M059J (cell line): ENCODE results near the gene AMT. TPM values are rescaled to one million over a fixed set of nuclear protein-coding genes. Genes with fewer than 3 reads are reported as not detected.
"Not testable (repeated sequence)": the region's sequence is repeated elsewhere in the genome, so short reads cannot be mapped to it uniquely, and the experiment has no call there.

Experiments
- DNase-seq: peaks from one replicate; pipeline ENCODE4 v3.0.0-alpha.2; 2012; ENCODE audit warnings: low read depth
- total RNA-seq: library from RNA; depleted of rRNA; stranded (reverse); fragments of >200 nt; shearing (Covaris generic); gene quantifications from 2 replicates; pipeline ENCODE4 v1.2.3, GENCODE V29; 2014

AMT gene
- total RNA-seq, 1 experiment from 2014 or later: 0.12 TPM

DNA sequence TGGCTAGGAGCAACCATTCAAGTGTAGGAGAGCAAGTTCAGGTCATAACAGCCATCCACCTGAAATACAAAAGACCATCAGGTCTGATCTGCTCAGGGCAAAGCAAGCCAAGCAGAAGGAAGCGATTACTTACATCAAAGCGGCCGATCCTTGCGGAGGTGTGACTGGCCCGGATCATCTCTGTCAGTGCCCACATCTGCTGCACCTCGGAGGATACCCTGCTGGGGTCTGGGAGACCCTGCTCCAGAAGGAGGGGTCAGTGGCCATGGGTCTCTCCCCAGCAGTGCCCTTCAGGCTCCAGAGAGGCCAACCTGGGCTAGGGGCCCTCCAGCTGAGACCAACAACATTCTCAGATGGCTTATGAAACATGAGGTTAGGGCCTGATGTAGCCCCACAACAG lies 2.5 kb upstream of the AMT start:
- DNase-seq: no peak

DNA sequence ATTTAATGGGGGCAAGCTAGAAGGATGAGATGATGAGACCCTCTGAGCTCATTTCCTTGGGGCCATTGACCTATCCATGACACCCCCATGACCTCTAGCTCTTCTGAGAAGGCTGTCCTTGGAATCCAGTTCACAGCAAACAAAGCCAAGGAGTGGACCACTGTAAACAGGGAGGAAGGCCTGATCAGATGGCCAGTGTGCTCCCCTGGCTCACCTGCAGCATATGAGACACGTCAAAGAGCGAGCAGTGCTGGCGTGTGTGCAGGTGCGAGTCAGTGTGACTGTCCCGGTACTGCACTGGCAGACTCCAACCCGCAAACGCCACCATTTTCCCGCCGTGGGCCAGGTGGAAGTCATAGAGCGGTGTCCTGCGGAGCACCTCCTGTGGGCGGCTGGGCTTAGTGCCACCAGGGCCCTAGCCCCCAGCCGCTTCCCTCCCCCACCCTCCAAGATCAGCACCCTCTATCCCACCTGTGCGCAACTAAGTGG lies 339 bp downstream of the AMT start:
- DNase-seq: no peak

DNA sequence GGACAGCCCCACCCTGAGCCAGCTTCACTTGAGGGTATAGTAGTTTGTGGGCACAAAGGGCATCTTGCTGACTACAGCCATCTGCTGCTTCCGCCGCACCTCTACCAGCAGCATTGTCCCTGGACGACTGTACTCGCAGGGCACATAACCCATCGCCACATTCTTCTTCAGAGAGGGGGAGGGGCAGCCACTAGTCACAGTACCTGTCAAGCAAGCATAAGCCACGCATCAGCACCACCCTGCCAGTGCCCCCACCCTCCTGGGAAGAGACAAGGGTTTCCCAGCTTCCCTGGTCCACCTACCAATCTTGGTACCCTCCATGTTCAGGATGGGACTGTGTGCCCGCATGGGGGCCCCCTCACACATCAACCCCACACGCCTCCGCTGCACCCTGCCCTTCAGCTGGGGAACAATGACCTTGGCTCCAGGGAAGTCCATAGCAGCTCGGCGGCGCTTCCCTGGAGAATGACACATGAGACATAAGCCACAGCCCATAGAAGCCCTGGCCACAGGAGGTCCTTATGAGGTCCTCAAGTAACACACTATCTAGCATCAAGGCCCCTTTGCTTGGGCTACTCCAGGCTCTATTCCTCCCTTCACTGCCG lies 4.7 kb downstream of the AMT start:
- no peak for DNase-seq

DNA sequence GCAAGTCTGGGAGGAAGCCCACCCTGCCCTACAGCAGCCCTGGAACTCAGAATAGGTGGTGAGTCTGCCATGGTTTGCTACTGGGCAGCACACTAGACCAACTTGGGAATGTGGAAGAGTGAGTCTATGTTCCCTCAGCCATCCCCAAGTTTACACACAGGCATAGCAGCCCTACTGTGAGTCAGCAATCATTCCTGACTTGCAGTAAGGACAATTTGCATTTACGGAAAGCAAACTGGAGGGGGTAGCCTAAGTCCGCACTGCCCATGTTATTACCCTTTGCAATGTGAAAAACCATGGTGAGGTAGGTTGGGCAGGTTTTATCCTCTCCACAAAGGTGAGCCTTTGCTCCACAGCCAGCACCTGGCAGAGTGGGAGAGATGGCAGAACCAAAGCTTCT lies 5.4 kb downstream of the AMT start:
- DNase-seq: no peak

DNA sequence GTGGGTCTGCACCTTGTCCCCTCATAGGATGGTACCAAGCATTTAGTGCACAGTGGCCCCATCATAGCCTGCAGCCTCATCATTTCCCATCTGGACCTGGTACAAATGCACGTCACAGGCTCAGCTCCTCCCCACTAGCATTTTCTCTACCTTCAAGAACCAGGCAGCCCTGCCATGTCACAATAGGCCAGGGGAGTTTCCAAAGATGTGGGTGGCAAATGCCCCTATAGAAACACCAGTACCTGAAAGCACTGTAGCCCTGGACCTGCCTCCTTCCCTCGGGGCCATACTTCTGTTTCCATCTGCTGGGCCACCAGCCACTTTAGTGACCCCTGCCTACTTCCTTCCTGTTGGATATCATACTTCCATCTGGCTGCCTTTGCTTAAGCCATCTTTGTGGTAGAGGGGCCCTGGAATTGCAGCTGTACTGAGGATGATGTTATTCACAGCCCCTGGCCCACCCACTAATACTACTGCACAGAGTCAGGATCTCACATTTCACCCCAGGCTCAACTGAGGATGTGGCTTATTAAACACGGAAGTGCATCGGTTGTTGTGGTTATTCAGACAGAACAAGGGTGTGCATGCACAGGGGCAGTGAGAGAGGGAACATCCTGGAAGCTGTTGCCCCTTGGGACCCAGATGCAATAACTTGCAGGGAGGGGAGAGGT lies 6.2 kb downstream of the AMT start:
- DNase-seq: no peak

DNA sequence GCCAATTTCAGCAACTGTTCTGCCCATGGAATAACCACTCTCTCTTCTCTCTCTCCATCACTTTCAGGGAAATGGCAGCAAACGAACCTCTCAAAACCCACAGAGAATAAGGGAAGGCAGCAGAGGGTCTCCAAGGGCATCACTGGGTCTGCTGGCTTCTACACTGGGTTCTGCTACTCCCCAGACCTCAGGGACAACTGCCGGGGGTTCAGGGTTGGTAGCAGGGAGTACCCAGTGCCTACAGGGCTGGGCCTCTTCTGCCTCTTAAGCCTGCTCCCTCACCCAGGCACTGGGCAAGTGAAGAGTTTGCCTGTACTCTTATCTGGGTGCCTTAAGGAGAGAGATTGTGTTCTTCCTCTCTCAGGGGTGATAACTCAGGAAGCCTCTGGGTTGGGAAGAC lies 7.5 kb downstream of the AMT start:
- no peak for DNase-seq

DNA sequence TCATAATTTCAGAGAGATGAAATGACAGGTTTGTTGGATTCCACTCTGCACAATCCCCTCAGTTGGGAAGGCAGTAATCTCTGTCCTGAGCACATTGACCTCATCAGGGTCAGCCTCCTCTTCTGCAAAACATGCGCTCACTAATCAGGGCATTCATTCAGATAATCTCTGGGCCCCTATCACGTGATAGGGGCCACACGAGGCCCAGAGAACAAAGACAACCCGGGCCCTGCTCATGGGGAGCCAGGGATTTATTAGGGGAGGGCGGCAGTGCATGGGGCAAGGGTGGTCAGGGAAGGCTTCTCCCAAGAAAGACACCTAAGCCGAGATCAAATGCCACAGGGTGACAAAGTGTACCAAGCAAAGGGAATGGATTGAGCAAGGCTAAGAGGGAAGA lies 8.9 kb downstream of the AMT start:
- no peak for DNase-seq

DNA sequence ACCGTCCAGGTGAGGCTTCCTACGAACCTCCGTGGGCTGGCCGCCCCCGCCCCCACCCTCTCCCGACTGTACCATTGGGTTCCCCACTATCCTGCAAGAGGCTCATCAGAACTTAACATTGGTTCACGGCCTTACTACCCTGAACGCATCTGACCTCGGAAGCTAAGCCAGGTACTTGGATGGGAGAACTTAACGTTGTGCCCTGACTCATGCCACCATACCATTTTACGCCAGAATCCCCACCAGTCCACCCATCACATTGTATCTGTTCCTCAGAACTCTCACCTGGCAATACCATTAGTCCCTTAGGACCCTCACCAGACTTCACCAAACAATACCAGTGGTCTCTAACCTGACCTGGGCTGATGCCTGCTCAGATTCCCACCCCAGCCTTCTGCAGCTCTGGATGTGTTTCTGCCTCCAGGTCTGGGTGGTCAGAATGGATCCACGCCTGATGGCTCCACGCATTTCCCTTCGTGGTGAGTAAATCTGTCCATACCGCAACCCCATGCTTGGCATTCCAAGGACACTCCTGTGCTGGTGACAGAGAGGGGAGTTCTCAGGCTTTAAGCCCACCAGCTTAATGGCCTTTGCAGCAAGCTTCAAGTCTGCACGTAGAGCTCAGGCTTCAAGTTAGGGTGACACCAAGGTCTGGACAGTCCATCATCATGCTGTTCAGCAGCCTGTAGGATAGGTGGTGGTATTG lies 9.5 kb downstream of the AMT start:
- no peak for DNase-seq

DNA sequence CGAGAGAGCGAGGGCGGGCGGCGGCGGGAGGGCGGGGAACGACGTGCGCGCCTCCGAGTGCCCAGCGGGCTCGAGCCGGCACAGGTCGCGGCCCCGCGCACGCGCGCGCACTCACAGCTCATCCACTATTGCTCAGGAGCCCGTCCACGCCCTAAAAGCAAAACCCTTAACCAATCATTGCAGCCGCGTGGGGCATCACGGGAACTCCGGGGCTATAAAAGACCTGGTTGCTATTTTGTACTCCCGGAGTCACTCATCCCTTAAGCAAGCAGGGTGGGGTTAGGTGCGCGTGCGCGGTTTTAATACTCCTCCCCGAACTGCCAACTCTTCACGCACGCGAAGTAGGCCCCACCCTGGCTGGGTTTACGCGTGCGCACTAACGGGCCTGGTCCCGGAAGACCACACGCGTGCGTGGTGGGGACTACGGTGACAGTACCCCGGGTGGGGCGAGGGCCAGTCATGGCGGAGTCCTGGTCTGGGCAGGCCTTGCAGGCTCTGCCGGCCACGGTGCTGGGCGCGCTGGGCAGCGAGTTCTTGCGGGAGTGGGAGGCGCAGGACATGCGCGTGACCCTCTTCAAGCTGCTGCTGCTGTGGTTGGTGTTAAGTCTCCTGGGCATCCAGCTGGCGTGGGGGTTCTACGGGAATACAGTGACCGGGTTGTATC lies 10.2 kb downstream of the AMT start, which contains the start of the genes RHOA and TCTA:
RHOA (minus strand) TSS at position 9 of the 664 bp plus-strand sequence. CDS start 36,387 bp downstream, outside the sequence.
TCTA (plus strand) TSS at position 456 of the 664 bp plus-strand sequence; CDS start at position 460, 4 bp downstream.
- DNase-seq: peak; percentile 99

DNA sequence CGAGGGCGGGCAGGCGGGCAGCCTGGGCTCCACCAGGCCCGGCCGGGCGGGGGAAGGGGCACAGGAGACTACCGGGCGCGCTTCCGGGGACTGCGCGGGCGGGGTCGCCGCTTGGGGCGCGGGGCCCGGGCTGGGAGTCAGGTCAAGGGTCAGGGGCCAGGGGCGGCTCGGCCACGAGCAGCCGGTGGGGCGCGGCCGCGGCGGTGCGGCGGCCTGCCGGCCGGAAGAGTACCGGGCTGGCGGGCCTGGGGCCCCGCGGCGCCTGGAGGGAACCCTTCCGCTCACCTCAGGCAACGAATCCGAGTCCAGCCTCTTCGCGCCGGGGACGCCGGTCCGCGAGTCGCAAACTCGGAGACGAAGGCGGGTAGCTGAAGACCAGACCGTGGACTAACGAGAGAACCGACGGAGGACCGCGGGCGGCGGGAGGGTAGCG lies 10.7 kb downstream of the AMT start:
- no peak for DNase-seq

DNA sequence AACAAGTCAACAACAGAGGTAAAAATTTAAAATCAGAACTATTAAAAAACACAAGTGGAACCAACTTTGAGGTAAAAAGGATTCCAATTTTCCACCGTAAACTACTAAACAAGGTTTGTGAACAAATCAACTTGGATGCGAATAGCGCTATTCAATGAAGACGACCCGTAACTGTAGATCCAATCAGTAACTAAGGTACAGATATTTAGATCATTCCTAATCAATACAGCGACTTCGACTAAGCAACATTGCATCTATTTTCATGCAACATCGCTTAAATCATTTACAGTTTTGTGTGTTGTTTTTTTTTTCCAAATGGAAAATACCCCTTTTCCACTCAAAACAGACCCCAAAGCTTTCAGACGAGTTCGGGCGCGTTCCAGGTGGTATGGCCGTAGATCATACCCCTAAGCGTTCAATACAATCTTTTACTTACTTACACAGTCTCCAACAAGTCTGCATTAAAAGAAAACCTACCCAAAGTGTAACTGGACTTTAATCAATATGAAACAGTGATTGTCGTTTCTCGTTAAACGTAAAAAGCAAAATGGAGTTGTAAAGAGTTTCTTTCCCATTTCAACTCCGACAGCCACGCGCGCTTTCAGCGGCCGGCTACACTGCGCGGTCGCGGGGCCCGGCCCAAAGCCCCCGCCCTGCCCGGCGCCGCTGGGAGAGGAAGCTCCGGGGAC lies 11.3 kb downstream of the AMT start:
- DNase-seq: peak; percentile 24

DNA sequence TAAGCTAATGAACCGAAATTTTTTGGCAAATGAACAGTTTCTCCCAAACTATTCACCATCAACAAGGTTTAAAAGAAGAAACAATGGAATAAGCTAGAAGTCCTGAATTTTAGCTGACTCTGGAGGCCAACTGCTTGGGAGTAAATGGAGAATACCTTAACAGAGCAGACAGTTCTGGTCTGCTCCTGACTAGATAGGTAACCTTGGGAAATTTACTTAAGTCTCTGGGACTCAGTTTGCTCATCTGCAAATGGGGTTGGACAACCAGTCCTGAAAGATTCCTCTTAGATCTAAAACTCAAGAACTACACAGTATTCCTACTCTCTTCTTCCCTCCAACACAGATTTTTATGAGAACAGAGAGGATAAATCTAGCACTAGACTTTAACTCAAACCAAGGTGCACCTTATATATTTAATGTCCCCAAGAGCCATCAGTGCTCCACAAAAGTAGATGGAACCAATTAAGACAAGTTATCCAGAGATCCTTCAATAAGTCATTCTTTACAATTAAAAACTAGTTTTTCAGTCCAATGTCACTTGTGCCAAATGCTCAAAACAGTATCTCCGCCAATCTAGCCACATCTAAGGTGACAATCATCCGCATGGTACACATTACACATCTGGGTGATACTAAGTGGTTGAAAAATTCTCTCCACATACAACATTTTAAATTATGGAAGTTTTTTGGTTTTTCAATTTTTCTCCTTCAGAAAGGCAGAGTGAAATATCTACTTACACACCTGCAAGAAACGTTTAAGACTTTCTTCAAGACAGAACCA lies 12.0 kb downstream of the AMT start:
- DNase-seq: no peak

DNA sequence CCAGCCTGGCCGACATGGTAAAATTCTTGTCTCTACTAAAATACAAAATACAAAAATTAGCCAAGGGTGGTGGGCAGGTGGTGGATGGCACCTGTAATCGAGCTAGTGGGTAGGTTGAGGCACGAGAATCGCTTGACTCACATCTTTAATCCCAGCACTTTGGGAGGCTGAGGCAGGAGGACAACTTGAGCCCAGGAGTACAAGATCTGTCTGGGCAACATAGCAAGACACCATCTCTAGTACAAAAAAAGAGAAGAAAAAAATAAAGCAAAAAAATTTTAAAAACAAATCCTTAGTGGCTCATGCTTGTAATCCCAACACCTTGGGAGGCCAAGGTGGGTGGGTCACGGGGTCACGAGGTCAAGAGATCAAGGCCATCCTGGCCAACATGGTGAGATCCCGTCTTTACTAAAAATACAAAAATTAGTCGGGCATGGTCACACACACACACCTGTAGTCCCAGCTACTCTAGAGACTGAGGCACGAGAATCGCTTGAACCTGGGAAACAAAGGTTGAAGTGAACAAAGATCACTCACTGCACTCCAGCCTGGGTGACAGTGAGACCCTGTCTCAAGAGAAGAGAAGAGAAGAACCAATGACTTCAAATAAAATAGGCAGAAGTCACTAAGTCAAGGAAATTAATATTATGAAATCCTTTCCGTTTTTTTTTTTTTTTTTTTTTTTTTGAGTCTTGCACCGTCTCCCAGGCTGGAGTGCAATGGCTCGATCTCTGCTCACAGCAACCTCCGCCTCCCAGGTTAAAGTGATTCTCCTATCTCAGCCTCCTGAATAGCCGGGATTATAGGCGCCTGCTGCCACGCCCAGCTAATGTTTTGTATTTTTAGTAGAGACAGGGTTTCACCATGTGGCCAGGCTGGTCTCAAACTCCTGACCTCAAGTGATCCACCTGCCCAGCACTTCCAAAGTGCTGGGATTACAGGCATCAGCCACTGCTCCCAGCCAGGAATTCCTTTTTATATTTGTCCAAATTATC lies 15.4 kb downstream of the AMT start:
- no peak for DNase-seq

DNA sequence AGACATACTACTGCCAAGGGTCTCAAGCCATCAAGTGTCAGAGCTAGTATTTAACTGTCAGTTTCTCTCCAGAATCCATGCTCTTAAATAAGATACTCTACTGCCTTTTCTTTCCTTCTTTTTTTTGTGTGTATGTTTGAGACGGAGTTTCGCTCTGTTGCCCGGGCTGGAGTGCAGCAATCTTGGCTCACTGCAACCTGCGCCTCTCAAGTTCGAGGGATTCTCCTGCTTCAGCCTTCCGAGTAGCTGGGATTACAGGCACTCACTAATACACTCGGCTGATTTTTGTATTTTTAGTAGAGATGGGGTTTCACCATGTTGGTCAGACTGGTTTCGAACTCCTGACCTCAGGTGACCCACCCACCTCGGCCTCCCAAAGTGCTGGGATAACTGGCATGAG lies 16.7 kb downstream of the AMT start:
- not testable (repeated sequence) for DNase-seq

DNA sequence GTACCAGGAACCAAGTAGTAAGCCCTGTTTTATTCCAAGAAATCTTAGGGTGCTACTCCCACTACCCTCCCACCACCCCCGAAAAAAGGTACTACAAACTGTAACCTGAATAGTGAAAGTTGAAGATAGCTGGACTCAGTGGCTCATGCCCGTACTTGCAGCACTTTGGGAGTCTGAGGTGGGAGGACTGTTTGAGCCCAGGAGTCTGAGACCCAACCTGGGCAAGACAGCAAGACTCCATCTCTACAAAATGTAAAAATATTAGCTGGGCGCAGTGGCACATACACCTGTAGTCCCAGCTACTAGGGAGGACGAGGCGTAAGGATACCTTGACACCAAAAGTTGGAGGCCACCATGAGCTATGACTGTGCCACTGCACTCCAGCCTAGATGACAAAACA lies 18.4 kb downstream of the AMT start:
- DNase-seq: no peak

DNA sequence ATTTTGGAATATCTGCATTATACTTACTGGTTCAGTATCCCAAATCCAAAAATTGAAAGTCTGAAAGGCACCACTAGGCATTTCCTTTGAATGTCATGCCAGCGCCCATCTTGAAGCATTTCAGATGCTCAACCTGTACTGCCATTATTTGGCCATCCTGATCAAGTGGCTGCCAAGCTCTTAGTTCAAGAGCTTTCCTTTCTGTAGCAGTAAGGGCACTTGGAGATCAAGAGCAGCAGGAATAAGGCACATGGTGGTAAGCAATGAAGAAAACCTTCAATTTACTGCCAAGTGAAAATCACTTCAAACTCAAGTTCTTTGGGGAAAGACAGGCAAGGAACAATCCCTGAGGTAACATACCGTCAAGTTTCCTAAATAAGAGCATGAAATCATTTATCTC lies 20.5 kb downstream of the AMT start:
- no peak for DNase-seq

DNA sequence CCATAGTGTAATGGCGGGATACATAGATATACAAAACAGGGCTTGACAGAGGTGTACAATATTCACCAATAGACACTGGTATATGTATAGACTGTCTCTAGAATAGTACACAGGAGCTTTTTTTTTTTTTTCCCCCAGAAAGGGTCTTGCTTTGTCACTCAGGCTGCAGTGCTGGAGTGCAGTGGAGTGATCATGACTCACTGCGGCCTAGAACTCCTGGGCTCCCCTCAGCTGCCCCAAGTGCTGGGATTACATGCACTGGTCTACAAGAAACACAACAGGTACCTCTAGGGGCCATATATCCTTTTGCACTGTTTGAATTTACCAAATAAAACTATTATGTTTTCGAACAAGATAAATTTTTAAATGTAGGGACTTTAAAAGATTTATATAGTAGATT lies 22.8 kb downstream of the AMT start:
- DNase-seq: peak; percentile 21

DNA sequence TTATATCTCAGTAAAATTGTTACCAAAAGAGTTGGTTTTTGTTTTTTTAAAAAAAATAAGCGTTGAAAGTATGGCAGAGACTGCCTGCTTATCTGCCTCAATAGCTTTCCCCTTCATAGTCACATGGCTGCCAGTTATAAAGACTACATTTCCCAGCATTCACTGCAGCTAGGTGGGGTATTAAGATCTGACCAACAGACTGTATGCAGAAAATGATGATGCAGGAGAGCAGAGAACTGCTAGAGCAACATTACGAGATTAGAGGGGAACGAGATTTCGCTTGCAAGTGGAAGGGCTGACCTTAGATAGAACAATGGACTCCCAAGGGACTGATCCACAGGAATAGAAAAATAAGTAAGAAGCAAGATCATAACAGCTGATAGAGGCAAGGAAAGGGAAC lies 24.8 kb downstream of the AMT start:
- no peak for DNase-seq

DNA sequence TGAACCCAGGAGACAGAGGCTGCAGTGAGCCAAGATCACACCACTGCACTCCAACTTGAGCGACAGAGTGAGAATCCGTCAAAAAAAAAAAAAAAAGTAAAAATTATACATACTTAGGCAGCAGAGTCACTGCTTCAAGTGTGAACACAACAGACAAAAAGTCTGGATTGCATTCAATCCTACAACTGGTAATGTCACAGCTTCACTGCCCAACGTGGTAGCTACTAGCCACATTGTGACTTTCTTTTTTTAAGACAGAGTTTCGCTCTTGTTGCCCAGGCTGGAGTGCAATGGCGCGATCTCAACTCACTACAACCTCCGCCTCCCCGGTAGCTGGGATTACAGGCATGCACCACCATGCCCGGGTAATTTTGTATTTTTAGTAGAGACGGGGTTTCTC lies 31.0 kb downstream of the AMT start:
- not testable (repeated sequence) for DNase-seq

DNA sequence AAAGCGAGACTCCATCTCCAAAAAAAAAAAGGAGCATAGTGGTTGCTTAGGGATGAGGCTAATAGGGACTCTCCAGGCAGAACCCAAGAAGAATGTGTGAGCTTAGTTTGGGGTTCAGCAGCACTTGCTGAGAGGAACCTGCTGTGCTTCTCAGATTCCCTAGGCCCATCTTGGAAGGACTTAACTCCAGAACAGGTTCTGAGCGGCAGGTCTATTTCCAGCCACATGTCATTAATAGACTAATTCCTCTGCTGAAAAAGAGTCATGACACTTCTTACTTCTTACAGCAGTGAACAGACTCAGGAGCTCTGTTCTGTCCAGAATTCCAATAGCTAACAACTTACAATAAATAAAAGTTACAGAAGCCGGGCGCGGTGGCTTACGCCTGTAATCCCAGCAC lies 33.0 kb downstream of the AMT start:
- DNase-seq: no peak
